Esophagus muscularis mucosa (tissue), 4 donors: ENCODE measurements around the gene SNAPC5. TPM values are rescaled to one million over a fixed set of nuclear protein-coding genes. Genes with fewer than 3 reads are reported as not detected.

Experiments used
- DNase-seq: peaks from one replicate; pipeline ENCODE4 v3.0.0-alpha.2; 2017; ENCODE audit errors: extremely low spot score
- H3K27ac ChIP-seq, 4 donors: fragments of 200-600 bp; sonication (generic); replicated peaks in 1 of 4; 1 replicate in 3 of 4; 2 replicates in 1 of 4; pipeline ENCODE4 v1.5.1; 2016 to 2019; ENCODE audit warnings: mild to moderate bottlenecking in 1 of 4
- H3K27me3 ChIP-seq, 4 donors: fragments of 200-600 bp; sonication (generic); one replicate each; pipeline versions ENCODE4 v1.5.1 to v1.6.0; 2016 to 2019
- H3K36me3 ChIP-seq, 4 donors: fragments of 200-600 bp; sonication (generic); one replicate each; pipeline ENCODE4 v1.5.1; 2016 to 2019
- H3K4me1 ChIP-seq, 4 donors: fragments of 200-600 bp; sonication (generic); one replicate each; pipeline ENCODE4 v1.5.1; 2016 to 2019
- H3K4me3 ChIP-seq, 4 donors: fragments of 200-600 bp; sonication (generic); 1 replicate in 2 of 4; 2 replicates in 2 of 4; pipeline ENCODE4 v1.5.1; 2016 to 2019; ENCODE audit warnings: mild to moderate bottlenecking in 4 of 4, moderate library complexity in 1 of 4
- H3K9me3 ChIP-seq, 4 donors: fragments of 200-600 bp; sonication (generic); 1 replicate in 3 of 4; 2 replicates in 1 of 4; pipeline ENCODE4 v1.5.1; 2016 to 2019
- CTCF ChIP-seq, 3 experiments: fragments of 200-600 bp in 2 of 3; fragments of 450-650 bp in 1 of 3; sonication (generic) in 2 of 3; IDR thresholded peaks; one replicate each; pipeline ENCODE4 v1.5.1; 2017 to 2019; ENCODE audit warnings: antibody characterized with exemption in 3 of 3, mild to moderate bottlenecking in 2 of 3, moderate library complexity in 1 of 3
- EP300 ChIP-seq: sonication (generic); formaldehyde crosslinking; IDR thresholded peaks from one replicate; pipeline ENCODE4 v1.6.1; 2017; ENCODE audit warnings: antibody characterized with exemption
- POLR2A ChIP-seq: fragments of 450-650 bp; IDR thresholded peaks from one replicate; pipeline ENCODE4 v1.6.1; 2017; ENCODE audit warnings: antibody characterized with exemption, moderate library complexity, mild to moderate bottlenecking, low read depth
- POLR2AphosphoS5 ChIP-seq, 2 donors: sonication (generic); formaldehyde crosslinking; IDR thresholded peaks; one replicate each; pipeline ENCODE4 v1.6.1; 2017; ENCODE audit warnings: antibody characterized with exemption in 2 of 2
- WGBS: methylation state at CpG from one replicate; pipeline ENCODE4 v1.1.5; 2018; 5-methylcytosine and 5-hydroxymethylcytosine counted together
- intact Hi-C: fragments of 100-400 bp; cut with DNase I; formaldehyde crosslinking; loops from one replicate; pipeline ENCODE4 v1.15.1; 2023
- total RNA-seq, 4 donors: library from RNA; depleted of rRNA; stranded (reverse); fragments of >200 nt; gene quantifications; one replicate each; pipeline versions ENCODE4 v1.1.0 to v1.2.1, GENCODE V29; 2016

Gene SNAPC5
- total RNA-seq, 4 donors from 2014 or later: 23.3 to 44.9 (median 34.7) TPM

GRCh38 chr15:66459818-66460615 is 37.5 kb downstream of the SNAPC5 start:
- no peaks in the 10 kb centered on the region for H3K4me1 ChIP-seq
- H3K27me3 ChIP-seq: no peaks in the 10 kb centered on the region
- WGBS: 83% methylated on average over 3 of the region's 3 CpGs
- H3K9me3 ChIP-seq: no peaks in the 10 kb centered on the region
- intact Hi-C loops: no loop called here
- H3K36me3 ChIP-seq: peaks cover 0 to 8% (median 2%) of the 10 kb centered on the region in 4 donors
- TF ChIP-seq POLR2A (no peak), EP300 (no peak), POLR2AphosphoS5 (IDR thresholded peaks at IDR 0.05) (no peak), CTCF (IDR thresholded peaks at IDR 0.05) (no peak)
- H3K4me3 ChIP-seq: no peak overlapping the region
- no peak for DNase-seq
- no peak overlapping the region for H3K27ac ChIP-seq

GRCh38 chr15:66456211-66456610 is 41.4 kb downstream of the SNAPC5 start:
- H3K4me1 ChIP-seq: peaks cover 0 to 3% (median 0%) of the 10 kb centered on the region in 4 donors
- intact Hi-C loops: no loop called here
- 79% methylated on average over 3 of the region's 3 CpGs for WGBS

GRCh38 chr15:66454143-66454542 is 43.4 kb downstream of the SNAPC5 start:
- Histone ChIP-seq H3K27ac (no peak overlapping the region), H3K4me3 (no peak overlapping the region), H3K4me1 (peaks cover 0 to 3% (median 0%) of the 10 kb centered on the region in 4 donors), H3K9me3 (no peaks in the 10 kb centered on the region), H3K36me3 (peaks cover 0 to 18% (median 2%) of the 10 kb centered on the region in 4 donors), H3K27me3 (no peaks in the 10 kb centered on the region)
- 89% methylated on average over 2 of the region's 2 CpGs for WGBS
- no peak for DNase-seq
- intact Hi-C loops: no loop called here
- no peak for TF ChIP-seq EP300
- no peak for TF ChIP-seq POLR2A
- no peak for TF ChIP-seq CTCF (IDR thresholded peaks at IDR 0.05)
- TF ChIP-seq POLR2AphosphoS5 (IDR thresholded peaks at IDR 0.05): no peak

More at GRCh38 chr15:66456211-66456610, 41.4 kb downstream of the SNAPC5 start:
- Histone ChIP-seq H3K27ac (no peak overlapping the region), H3K4me3 (no peak overlapping the region), H3K36me3 (peaks cover 0 to 15% (median 2%) of the 10 kb centered on the region in 4 donors), H3K9me3 (no peaks in the 10 kb centered on the region), H3K27me3 (no peaks in the 10 kb centered on the region)
- no peak for DNase-seq
- TF ChIP-seq EP300 (no peak), POLR2AphosphoS5 (IDR thresholded peaks at IDR 0.05) (no peak), POLR2A (no peak), CTCF (IDR thresholded peaks at IDR 0.05) (no peak)

- Histone ChIP-seq H3K4me3 (no peak overlapping the region), H3K4me1 (peaks cover 0 to 3% (median 0%) of the 10 kb centered on the region in 4 donors), H3K27ac (no peak overlapping the region), H3K27me3 (no peaks in the 10 kb centered on the region), H3K9me3 (no peaks in the 10 kb centered on the region), H3K36me3 (peaks cover 0 to 18% (median 2%) of the 10 kb centered on the region in 4 donors)
- intact Hi-C loops: no loop called here
- DNase-seq: no peak
- TF ChIP-seq POLR2AphosphoS5 (IDR thresholded peaks at IDR 0.05) (no peak), EP300 (no peak), CTCF (IDR thresholded peaks at IDR 0.05) (no peak), POLR2A (no peak)
- 70% methylated on average over 1 of the region's 1 CpG for WGBS
Measured at GRCh38 chr15:66452971-66453580, 44.5 kb downstream of the SNAPC5 start.
